ENCODE measurements around the gene PHB1.

PHB1 gene

DNA sequence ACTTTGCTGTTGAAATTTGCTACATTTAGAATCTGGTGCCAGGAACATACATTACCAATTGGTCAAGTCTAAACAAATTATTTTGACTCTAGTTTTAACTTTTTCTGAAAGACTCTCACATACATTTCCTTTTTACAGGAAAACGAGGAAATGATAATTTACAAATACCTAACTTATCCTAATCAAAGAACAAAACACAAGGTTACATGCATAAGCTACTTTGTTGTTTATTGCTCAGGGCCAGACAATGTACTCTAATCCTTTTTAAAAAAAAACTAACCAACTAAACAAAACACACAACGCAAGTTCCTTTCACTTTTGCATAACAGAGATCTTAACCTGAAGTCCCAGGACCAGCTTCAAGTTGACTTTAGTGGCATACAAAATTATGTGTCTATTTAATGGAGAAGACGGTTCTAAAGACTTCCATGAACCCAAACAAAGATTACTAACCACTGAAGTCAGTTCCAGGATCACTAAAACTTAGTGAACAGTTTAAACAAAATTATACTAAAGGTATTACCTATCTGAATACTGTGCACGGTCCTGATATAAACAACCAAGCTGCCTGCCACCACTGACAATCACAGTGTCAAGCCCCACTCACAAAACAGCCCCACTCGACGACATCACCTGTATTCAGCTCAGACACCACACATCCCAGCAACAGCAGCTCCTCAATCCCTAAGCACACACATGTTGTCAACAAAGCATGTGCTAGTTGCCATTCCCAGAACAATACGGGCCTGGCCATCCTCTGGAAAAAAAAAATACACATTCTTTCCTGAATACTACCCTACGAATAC lies 54.5 kb downstream of the PHB1 start:
- peak; percentile 35 for DNase-seq (ENCODE audit: low read depth)
- TF ChIP-seq, protein P1, sequence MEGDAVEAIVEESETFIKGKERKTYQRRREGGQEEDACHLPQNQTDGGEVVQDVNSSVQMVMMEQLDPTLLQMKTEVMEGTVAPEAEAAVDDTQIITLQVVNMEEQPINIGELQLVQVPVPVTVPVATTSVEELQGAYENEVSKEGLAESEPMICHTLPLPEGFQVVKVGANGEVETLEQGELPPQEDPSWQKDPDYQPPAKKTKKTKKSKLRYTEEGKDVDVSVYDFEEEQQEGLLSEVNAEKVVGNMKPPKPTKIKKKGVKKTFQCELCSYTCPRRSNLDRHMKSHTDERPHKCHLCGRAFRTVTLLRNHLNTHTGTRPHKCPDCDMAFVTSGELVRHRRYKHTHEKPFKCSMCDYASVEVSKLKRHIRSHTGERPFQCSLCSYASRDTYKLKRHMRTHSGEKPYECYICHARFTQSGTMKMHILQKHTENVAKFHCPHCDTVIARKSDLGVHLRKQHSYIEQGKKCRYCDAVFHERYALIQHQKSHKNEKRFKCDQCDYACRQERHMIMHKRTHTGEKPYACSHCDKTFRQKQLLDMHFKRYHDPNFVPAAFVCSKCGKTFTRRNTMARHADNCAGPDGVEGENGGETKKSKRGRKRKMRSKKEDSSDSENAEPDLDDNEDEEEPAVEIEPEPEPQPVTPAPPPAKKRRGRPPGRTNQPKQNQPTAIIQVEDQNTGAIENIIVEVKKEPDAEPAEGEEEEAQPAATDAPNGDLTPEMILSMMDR (IDR thresholded peaks at IDR 0.05; ENCODE audit: insufficient read depth, low read depth, low read length, missing control alignments): no peak
- peak overlapping the region; percentile 87 for H3K4me3 ChIP-seq (ENCODE audit: low read depth, low read length)

DNA sequence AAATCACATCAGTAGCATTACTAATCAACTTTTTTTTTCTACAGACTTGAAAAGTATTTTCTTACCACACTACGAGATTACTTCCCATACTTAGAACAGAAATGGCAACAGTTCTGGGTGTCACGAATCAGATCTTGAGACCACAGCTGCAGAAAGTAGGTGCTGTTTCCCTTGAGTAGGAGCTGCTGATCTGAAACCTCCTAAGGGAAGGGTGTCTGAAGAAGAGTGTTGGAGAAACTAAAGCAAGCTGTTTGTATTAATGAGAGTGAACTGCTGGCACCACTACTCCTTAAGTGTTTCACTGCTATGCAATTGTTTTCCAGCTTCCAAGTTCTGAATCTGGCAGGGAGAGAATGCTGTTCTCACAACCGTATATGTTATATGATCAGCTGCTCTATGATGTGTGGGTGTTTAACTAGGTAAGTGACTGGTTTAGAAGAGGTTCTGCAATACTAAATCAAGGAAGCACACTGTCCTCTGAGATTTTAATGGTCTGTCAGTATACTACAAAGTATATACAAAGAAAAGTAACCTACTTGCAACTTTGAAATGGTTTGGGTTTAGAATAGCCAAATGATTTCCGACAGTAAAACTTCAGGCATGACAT lies 55.9 kb downstream of the PHB1 start:
- TF ChIP-seq, protein P1 (IDR thresholded peaks at IDR 0.05; ENCODE audit: insufficient read depth, low read depth, low read length, missing control alignments): no peak
- peak; percentile 88 for DNase-seq (ENCODE audit: low read depth)
- H3K4me3 ChIP-seq (ENCODE audit: low read depth, low read length): peak overlapping the region; percentile 46

DNA sequence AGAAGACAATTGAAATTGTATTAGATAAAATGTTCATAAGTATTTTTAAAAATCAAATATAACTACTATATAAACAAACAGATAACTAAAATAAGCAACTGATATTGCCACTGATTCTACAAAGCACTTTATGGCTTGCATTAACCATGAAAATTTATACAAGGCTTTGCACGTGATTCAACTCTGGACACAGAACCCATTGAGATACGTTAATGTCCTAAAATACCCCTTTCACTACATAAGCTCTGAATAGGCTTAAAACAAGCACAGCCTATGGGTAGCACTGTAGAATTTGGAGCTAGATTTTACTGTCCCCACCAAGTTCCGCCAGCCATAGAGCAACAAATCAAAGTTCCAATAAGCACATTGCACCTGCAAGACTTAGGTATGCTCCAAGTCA lies 57.2 kb downstream of the PHB1 start:
- no peak overlapping the region for H3K4me3 ChIP-seq (ENCODE audit: low read depth, low read length)
- TF ChIP-seq, protein P1 (IDR thresholded peaks at IDR 0.05; ENCODE audit: insufficient read depth, low read depth, low read length, missing control alignments): no peak

DNA sequence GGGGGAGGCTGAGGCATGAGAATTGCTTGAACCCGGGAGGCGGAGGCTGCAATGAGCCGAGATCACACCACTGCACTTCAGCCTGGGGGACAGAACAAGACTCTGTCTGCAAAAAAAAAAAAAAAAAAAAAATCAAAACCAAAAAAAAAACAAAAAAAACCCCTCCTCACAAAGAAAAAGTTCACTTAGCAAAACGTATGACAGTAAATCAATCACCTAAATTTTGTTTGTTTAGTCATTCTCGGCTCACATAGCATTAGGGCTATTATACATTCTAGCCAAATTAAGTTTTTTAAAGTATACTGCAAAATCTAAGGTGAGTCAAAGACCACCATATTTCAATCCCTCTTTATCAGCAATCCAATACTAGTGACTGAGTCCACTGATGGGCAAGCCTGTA lies 58.4 kb downstream of the PHB1 start:
- TF ChIP-seq, protein P1 (IDR thresholded peaks at IDR 0.05; ENCODE audit: insufficient read depth, low read depth, low read length, missing control alignments): no peak
- H3K4me3 ChIP-seq (ENCODE audit: low read depth, low read length): no peak overlapping the region
- DNase-seq (ENCODE audit: low read depth): no peak

More for the DNA sequence above, 57.2 kb downstream of the PHB1 start:
- DNase-seq (ENCODE audit: low read depth): no peak
